ENCODE measurements around the gene NINJ2. TPM values are rescaled to one million over a fixed set of nuclear protein-coding genes. Genes with fewer than 3 reads are reported as not detected.

Gene NINJ2
- total RNA-seq, 1 donor from 2014 or later = 0.76 TPM

DNA sequence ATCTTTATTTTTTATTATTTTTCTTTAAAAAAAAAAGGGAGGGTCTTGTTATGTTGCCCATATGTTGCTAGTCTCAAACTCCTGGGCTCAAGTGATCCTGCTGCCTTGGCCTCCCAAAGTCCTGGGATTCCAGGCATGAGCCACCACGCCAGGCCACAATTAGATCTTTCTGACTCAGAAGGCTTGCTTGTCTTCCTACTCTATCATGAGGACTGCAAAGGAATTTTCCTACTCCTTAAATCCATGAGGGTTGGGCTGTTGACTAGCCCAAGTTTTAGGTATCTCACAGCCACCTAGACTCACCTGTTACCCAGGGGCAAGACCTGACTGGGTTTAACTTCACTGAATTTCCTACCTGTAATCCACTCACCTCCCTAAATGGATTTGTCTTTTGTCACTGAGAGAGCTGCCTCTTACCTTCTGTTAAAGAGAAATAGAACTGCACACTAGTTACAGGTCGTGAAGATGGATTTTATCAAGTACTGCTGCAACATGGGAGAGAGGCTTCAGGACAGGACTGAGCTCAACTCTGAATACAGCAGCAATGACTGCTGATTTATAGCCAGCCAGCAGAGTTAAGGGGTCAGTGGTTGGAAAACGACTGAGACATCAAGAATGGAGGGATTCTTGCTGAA, 131.2 kb downstream of the NINJ2 start:
- H3K27ac Mint-ChIP-seq (ENCODE audit: unreplicated experiment) = no peak overlapping the region
- TF ChIP-seq, protein P1, sequence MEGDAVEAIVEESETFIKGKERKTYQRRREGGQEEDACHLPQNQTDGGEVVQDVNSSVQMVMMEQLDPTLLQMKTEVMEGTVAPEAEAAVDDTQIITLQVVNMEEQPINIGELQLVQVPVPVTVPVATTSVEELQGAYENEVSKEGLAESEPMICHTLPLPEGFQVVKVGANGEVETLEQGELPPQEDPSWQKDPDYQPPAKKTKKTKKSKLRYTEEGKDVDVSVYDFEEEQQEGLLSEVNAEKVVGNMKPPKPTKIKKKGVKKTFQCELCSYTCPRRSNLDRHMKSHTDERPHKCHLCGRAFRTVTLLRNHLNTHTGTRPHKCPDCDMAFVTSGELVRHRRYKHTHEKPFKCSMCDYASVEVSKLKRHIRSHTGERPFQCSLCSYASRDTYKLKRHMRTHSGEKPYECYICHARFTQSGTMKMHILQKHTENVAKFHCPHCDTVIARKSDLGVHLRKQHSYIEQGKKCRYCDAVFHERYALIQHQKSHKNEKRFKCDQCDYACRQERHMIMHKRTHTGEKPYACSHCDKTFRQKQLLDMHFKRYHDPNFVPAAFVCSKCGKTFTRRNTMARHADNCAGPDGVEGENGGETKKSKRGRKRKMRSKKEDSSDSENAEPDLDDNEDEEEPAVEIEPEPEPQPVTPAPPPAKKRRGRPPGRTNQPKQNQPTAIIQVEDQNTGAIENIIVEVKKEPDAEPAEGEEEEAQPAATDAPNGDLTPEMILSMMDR (IDR thresholded peaks at IDR 0.05; ENCODE audit: partially characterized antibody, unreplicated experiment) = no peak
- no peak overlapping the region for H3K4me3 Mint-ChIP-seq (ENCODE audit: unreplicated experiment)
- no peak for DNase-seq
- H3K9me3 Mint-ChIP-seq (ENCODE audit: unreplicated experiment) = peaks cover 11% of the 10 kb centered on the region
- H3K27me3 Mint-ChIP-seq (ENCODE audit: unreplicated experiment) = peaks cover 5% of the 10 kb centered on the region
- H3K36me3 Mint-ChIP-seq (ENCODE audit: unreplicated experiment) = peaks cover 22% of the 10 kb centered on the region
- H3K4me1 Mint-ChIP-seq (ENCODE audit: low read depth, unreplicated experiment) = peaks cover 9% of the 10 kb centered on the region

DNA sequence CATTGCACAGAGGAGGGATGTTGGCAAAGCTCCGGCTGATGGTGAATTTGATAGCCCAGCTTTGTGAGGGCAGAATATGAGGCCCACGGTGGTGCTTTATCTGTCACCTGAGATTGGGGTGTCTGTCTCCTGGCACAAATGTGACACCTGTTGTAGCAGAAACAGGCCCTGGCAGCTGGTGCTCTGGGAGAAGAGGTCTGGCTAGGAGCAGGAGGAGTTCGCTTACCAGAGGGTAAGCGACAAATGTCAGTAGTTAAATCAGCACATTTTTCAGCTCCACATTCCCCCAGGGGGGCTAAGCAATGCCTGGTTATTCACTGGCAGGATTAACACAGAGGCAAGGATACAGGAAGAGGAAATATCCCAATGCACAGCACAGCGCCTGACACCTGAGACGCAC, 132.4 kb downstream of the NINJ2 start:
- H3K27me3 Mint-ChIP-seq (ENCODE audit: unreplicated experiment) = peaks cover 5% of the 10 kb centered on the region

DNA sequence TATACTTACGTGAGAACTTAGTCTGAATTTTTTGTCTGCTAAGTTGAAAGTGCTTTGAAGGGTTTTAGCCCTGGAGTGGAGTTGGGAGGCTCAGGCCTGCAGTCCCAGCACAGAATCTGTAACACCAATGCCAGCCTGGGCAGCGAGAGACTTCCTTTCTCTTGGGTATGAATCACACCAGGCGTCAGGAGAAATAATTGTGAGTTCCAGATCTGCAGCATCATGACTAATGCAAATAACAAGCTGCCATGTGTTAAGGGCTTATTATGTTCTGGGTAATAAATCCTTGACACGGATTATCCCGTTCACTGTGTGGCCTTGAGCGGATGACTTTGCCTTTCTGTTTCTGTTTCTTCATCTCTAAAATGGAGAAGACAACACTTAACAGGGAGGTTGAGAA, 132.9 kb downstream of the NINJ2 start:
- peaks cover 15% of the 10 kb centered on the region for H3K9me3 Mint-ChIP-seq (ENCODE audit: unreplicated experiment)
- no peak overlapping the region for H3K4me3 Mint-ChIP-seq (ENCODE audit: unreplicated experiment)
- DNase-seq = no peak
- TF ChIP-seq, protein P1 (IDR thresholded peaks at IDR 0.05; ENCODE audit: partially characterized antibody, unreplicated experiment) = no peak
- peaks cover 5% of the 10 kb centered on the region for H3K27me3 Mint-ChIP-seq (ENCODE audit: unreplicated experiment)
- no peak overlapping the region for H3K27ac Mint-ChIP-seq (ENCODE audit: unreplicated experiment)
- no peaks in the 10 kb centered on the region for H3K4me1 Mint-ChIP-seq (ENCODE audit: low read depth, unreplicated experiment)
- H3K36me3 Mint-ChIP-seq (ENCODE audit: unreplicated experiment) = peaks cover 22% of the 10 kb centered on the region

More for the DNA sequence above, 132.4 kb downstream of the NINJ2 start:
- H3K4me1 Mint-ChIP-seq (ENCODE audit: low read depth, unreplicated experiment) = peaks cover 5% of the 10 kb centered on the region
- H3K9me3 Mint-ChIP-seq (ENCODE audit: unreplicated experiment) = peaks cover 13% of the 10 kb centered on the region
- H3K36me3 Mint-ChIP-seq (ENCODE audit: unreplicated experiment) = peaks cover 22% of the 10 kb centered on the region
- TF ChIP-seq, protein P1 (IDR thresholded peaks at IDR 0.05; ENCODE audit: partially characterized antibody, unreplicated experiment) = no peak
- no peak overlapping the region for H3K27ac Mint-ChIP-seq (ENCODE audit: unreplicated experiment)
- no peak for DNase-seq
- no peak overlapping the region for H3K4me3 Mint-ChIP-seq (ENCODE audit: unreplicated experiment)

DNA sequence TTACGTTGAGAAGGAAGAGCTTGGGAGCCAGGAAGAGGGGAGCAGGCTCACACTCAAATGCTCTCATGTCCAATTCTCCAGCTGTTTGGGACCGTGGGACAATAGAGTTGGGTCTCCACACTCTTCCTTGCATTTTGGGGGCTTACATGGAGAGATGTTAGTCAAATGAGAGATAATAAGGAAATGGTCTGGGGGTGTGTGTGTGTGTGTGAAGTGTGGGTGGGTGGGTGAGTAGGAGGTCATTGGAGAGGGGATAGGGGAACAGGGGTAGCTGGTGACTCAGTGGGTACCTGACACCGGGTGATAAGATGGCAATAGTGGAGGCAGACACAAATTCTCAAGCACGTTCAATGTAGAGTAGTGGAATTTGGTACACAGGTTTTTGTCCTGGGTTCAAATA, 135.5 kb downstream of the NINJ2 start:
- H3K4me3 Mint-ChIP-seq (ENCODE audit: unreplicated experiment) = no peak overlapping the region
- H3K36me3 Mint-ChIP-seq (ENCODE audit: unreplicated experiment) = peaks cover 22% of the 10 kb centered on the region
- no peak overlapping the region for H3K27ac Mint-ChIP-seq (ENCODE audit: unreplicated experiment)
- peaks cover 4% of the 10 kb centered on the region for H3K27me3 Mint-ChIP-seq (ENCODE audit: unreplicated experiment)
- H3K4me1 Mint-ChIP-seq (ENCODE audit: low read depth, unreplicated experiment) = no peaks in the 10 kb centered on the region
- peaks cover 16% of the 10 kb centered on the region for H3K9me3 Mint-ChIP-seq (ENCODE audit: unreplicated experiment)
- DNase-seq = no peak
- TF ChIP-seq, protein P1 (IDR thresholded peaks at IDR 0.05; ENCODE audit: partially characterized antibody, unreplicated experiment) = no peak

DNA sequence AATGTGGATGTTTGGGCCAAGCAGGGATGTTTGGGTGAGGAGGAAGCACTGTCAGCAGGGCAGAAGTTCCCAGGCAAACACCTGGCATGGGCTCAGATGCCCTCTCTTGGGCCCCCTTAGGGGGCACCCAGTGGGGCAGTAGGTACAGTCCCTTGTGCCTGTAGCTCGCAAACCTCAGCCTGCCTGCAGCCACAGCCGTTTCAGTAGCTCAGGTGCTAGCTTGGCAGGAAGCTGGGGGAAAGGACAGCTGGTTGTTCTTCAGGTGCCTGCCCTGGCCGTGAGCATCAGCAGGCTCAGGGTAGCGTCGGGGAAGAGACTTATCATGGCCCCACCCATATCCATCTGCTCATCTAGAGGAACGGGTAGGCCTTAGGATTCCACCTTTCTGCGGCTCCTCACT, 136.0 kb downstream of the NINJ2 start:
- no peaks in the 10 kb centered on the region for H3K4me1 Mint-ChIP-seq (ENCODE audit: low read depth, unreplicated experiment)
- H3K36me3 Mint-ChIP-seq (ENCODE audit: unreplicated experiment) = peaks cover 22% of the 10 kb centered on the region
- peaks cover 2% of the 10 kb centered on the region for H3K27me3 Mint-ChIP-seq (ENCODE audit: unreplicated experiment)

More for the DNA sequence above, 136.0 kb downstream of the NINJ2 start:
- no peak for DNase-seq
- Mint-ChIP-seq H3K4me3 (ENCODE audit: unreplicated experiment) (no peak overlapping the region), H3K27ac (ENCODE audit: unreplicated experiment) (no peak overlapping the region), H3K9me3 (ENCODE audit: unreplicated experiment) (peaks cover 15% of the 10 kb centered on the region)
- TF ChIP-seq, protein P1 (IDR thresholded peaks at IDR 0.05; ENCODE audit: partially characterized antibody, unreplicated experiment) = no peak
